Common myeloid progenitor, CD34-positive (primary cell): ENCODE results near the gene CTNNB1.
A peak's percentile ranks its signal among the peaks of the same experiment; 100 is the strongest.

ENCODE experiments used
- CTCF ChIA-PET: fragments of 350-600 bp; sonication (Branson Sonifier 250); formaldehyde crosslinking; loops from one replicate; lab custom pipeline; 2021; ENCODE audit warnings: antibody characterized with exemption; lab: Charles Lee
- POLR2A ChIA-PET: fragments of 350-600 bp; sonication (Branson Sonifier 250); formaldehyde crosslinking; loops from one replicate; lab custom pipeline; 2021; ENCODE audit warnings: antibody characterized with exemption; lab: Charles Lee
- DNase-seq, 3 donors: peaks; one replicate each; pipeline versions ENCODE4 v3.0.0 to v3.0.0-alpha.2; 2013
- H3K27ac ChIP-seq, 2 experiments: 1 replicate in 1 of 2; 2 replicates in 1 of 2; pipeline ENCODE4 v1.7.0; 2013; ENCODE audit warnings: inconsistent platforms in 2 of 2, low read length in 2 of 2, mild to moderate bottlenecking in 2 of 2, low read depth in 1 of 2, moderate library complexity in 1 of 2; ENCODE audit not compliant: severe bottlenecking in 2 of 2, insufficient read depth in 1 of 2, poor library complexity in 1 of 2
- H3K27me3 ChIP-seq, 5 experiments: replicated peaks in 2 of 5; 1 replicate in 3 of 5; 2 replicates in 2 of 5; pipeline versions ENCODE4 v1.6.1 to v1.7.0; 2013; ENCODE audit warnings: low read length in 4 of 5, mild to moderate bottlenecking in 2 of 5, moderate library complexity in 2 of 5, inconsistent platforms in 1 of 5; ENCODE audit not compliant: insufficient read depth in 5 of 5, control insufficient read depth in 4 of 5
- H3K36me3 ChIP-seq, 4 experiments: 1 replicate in 2 of 4; 2 replicates in 2 of 4; pipeline versions ENCODE4 v1.6.1 to v1.7.0; 2013; ENCODE audit warnings: low read length in 3 of 4, control low read depth in 1 of 4, mild to moderate bottlenecking in 1 of 4; ENCODE audit not compliant: control insufficient read depth in 4 of 4, insufficient read depth in 4 of 4
- H3K4me1 ChIP-seq, 4 experiments: 1 replicate in 3 of 4; 2 replicates in 1 of 4; pipeline versions ENCODE4 v1.6.1 to v1.7.1; 2013; ENCODE audit warnings: low read length in 3 of 4, mild to moderate bottlenecking in 3 of 4, control low read depth in 1 of 4, inconsistent platforms in 1 of 4, moderate library complexity in 1 of 4; ENCODE audit not compliant: control insufficient read depth in 4 of 4, insufficient read depth in 4 of 4; ENCODE audit errors: control extremely low read depth in 1 of 4
- H3K4me3 ChIP-seq, 7 experiments: 1 replicate in 4 of 7; 2 replicates in 3 of 7; pipeline versions ENCODE4 v1.5.1 to v1.7.0; 2013; ENCODE audit warnings: mild to moderate bottlenecking in 7 of 7, low read length in 6 of 7, moderate library complexity in 6 of 7, inconsistent platforms in 2 of 7, low read depth in 2 of 7, control low read depth in 1 of 7; ENCODE audit not compliant: insufficient read depth in 4 of 7, control insufficient read depth in 1 of 7; ENCODE audit errors: extremely low read depth in 1 of 7
- H3K9me3 ChIP-seq, 5 experiments: 1 replicate in 4 of 5; 2 replicates in 1 of 5; pipeline versions ENCODE4 v1.6.1 to v1.7.1; 2013; ENCODE audit warnings: low read length in 4 of 5, mild to moderate bottlenecking in 2 of 5, inconsistent platforms in 1 of 5, low read depth in 1 of 5, moderate library complexity in 1 of 5; ENCODE audit not compliant: control insufficient read depth in 4 of 5, insufficient read depth in 2 of 5; ENCODE audit errors: control extremely low read depth in 1 of 5
- WGBS: methylation state at CpG from one replicate; pipeline ENCODE4 v1.1.5; 2013; ENCODE audit not compliant: insufficient coverage; 5-methylcytosine and 5-hydroxymethylcytosine counted together

The CTNNB1 gene

GRCh38 chr3:41176596-41176995, 22.7 kb upstream of the CTNNB1 start:
- Histone ChIP-seq H3K36me3 (no peaks in the 10 kb centered on the region), H3K4me1 (no peaks in the 10 kb centered on the region), H3K27me3 (no peaks in the 10 kb centered on the region), H3K27ac (no peak overlapping the region), H3K9me3 (no peaks in the 10 kb centered on the region), H3K4me3 (no peak overlapping the region)
- ChIA-PET CTCF (interaction anchor here (0.6 to 1.5 kb wide), 3 partner anchors 14 to 37 kb away, joined by 3 to 4 read pairs (median 3); no protein-coding TSS in a partner anchor), POLR2A (interaction anchor here (0.9 kb wide), 1 partner anchor 14 kb away, joined by 3 read pairs; no protein-coding TSS in a partner anchor)
- no peak for DNase-seq
- WGBS, result 87% methylated on average over 2 of the region's 3 CpGs

- ChIA-PET POLR2A (interaction anchor here (0.7 kb wide), 1 partner anchor 21 kb away, joined by 6 read pairs; the partner anchor contains the start of gene CTNNB1), CTCF (no interaction called here)
- no peaks in the 10 kb centered on the region for H3K9me3 ChIP-seq
- no peak for DNase-seq
- no peak overlapping the region for H3K27ac ChIP-seq
- H3K36me3 ChIP-seq, result no peaks in the 10 kb centered on the region
- WGBS, result 92% methylated on average over 2 of the region's 2 CpGs
- H3K27me3 ChIP-seq, result no peaks in the 10 kb centered on the region
- no peak overlapping the region for H3K4me3 ChIP-seq
- H3K4me1 ChIP-seq, result peaks cover 0 to 11% (median 10%) of the 10 kb centered on the region in 4 experiments
Measured at GRCh38 chr3:41178576-41178975, 20.7 kb upstream of the CTNNB1 start.

GRCh38 chr3:41180396-41180795, 18.9 kb upstream of the CTNNB1 start:
- Histone ChIP-seq H3K27me3 (no peaks in the 10 kb centered on the region), H3K27ac (no peak overlapping the region), H3K36me3 (no peaks in the 10 kb centered on the region), H3K9me3 (no peaks in the 10 kb centered on the region), H3K4me3 (no peak overlapping the region), H3K4me1 (peaks cover 0 to 11% (median 10%) of the 10 kb centered on the region in 4 experiments)
- WGBS, result no CpG with 5 or more reads among the region's 2 CpGs
- no peak for DNase-seq
- ChIA-PET POLR2A (no interaction called here), CTCF (interaction anchor here (0.8 to 1.3 kb wide), 2 partner anchors 11 to 19 kb away, joined by 3 to 4 read pairs; partner anchors contain the start of gene CTNNB1)

GRCh38 chr3:41182504-41183059, 16.7 kb upstream of the CTNNB1 start:
- POLR2A ChIA-PET, result interaction anchor here (1.0 kb wide), 1 partner anchor 17 kb away, joined by 3 read pairs; the partner anchor contains the start of gene CTNNB1

GRCh38 chr3:41184394-41184793, 14.9 kb upstream of the CTNNB1 start:
- no CpG with 5 or more reads among the region's 1 CpG for WGBS
- POLR2A ChIA-PET, result no interaction called here

More at GRCh38 chr3:41182504-41183059, 16.7 kb upstream of the CTNNB1 start:
- DNase-seq, result peak in 2 of 3 donors; percentile 27 to 29
- H3K9me3 ChIP-seq, result no peaks in the 10 kb centered on the region
- H3K27me3 ChIP-seq, result no peaks in the 10 kb centered on the region
- no peaks in the 10 kb centered on the region for H3K36me3 ChIP-seq
- no peak overlapping the region for H3K27ac ChIP-seq
- CTCF ChIA-PET, result interaction anchor here (1.1 kb wide), 1 partner anchor 15 kb away, joined by 3 read pairs; no protein-coding TSS in a partner anchor
- H3K4me1 ChIP-seq, result peaks cover 0 to 11% (median 10%) of the 10 kb centered on the region in 4 experiments
- WGBS, result 33% methylated on average over 3 of the region's 5 CpGs
- H3K4me3 ChIP-seq, result peak overlapping the region in 1 of 7 experiments; percentile 21

GRCh38 chr3:41186297-41186696, 13.0 kb upstream of the CTNNB1 start:
- no peaks in the 10 kb centered on the region for H3K9me3 ChIP-seq
- H3K4me1 ChIP-seq, result peaks cover 0 to 11% (median 10%) of the 10 kb centered on the region in 4 experiments
- DNase-seq, result no peak
- no peaks in the 10 kb centered on the region for H3K36me3 ChIP-seq
- ChIA-PET CTCF (no interaction called here), POLR2A (interaction anchor here (1.8 kb wide), 1 partner anchor 13 kb away, joined by 8 read pairs; the partner anchor contains the start of gene CTNNB1)
- H3K27ac ChIP-seq, result no peak overlapping the region
- WGBS, result 20% methylated on average over 1 of the region's 1 CpG
- H3K27me3 ChIP-seq, result no peaks in the 10 kb centered on the region
- H3K4me3 ChIP-seq, result no peak overlapping the region

More at GRCh38 chr3:41184394-41184793, 14.9 kb upstream of the CTNNB1 start:
- no peak overlapping the region for H3K4me3 ChIP-seq
- CTCF ChIA-PET, result interaction anchor here (0.7 to 1.4 kb wide), 2 partner anchors 12 to 14 kb away, joined by 3 to 4 read pairs; partner anchors contain the start of gene CTNNB1
- no peak overlapping the region for H3K27ac ChIP-seq
- DNase-seq, result no peak
- H3K4me1 ChIP-seq, result peaks cover 0 to 11% (median 10%) of the 10 kb centered on the region in 4 experiments
- H3K27me3 ChIP-seq, result no peaks in the 10 kb centered on the region
- H3K36me3 ChIP-seq, result no peaks in the 10 kb centered on the region
- H3K9me3 ChIP-seq, result no peaks in the 10 kb centered on the region

GRCh38 chr3:41188306-41188705, 11.0 kb upstream of the CTNNB1 start:
- no peak for DNase-seq
- Histone ChIP-seq H3K36me3 (no peaks in the 10 kb centered on the region), H3K27me3 (no peaks in the 10 kb centered on the region), H3K9me3 (no peaks in the 10 kb centered on the region), H3K27ac (no peak overlapping the region), H3K4me1 (peaks cover 0 to under 1% (median 0%) of the 10 kb centered on the region in 4 experiments), H3K4me3 (no peak overlapping the region)
- POLR2A ChIA-PET, result no interaction called here
- CTCF ChIA-PET, result no interaction called here
- WGBS, result 100% methylated on average over 1 of the region's 3 CpGs
